IMR-90 (cell line): ENCODE data around the gene P4HA1. TPM values are rescaled to one million over a fixed set of nuclear protein-coding genes. Genes with fewer than 3 reads are reported as not detected.

Experiments
- ATAC-seq: fragments of 200-7000 bp; cut with Tn5 transposase; 2 replicates; pipeline ENCODE4 v1.9.1; 2020; ENCODE audit warnings: low read depth, mild to moderate bottlenecking, moderate library complexity
- BruUV-seq: library from RNA; stranded (reverse); fragments of 400-500 nt; replicated peaks from 2 replicates; lab custom pipeline; 2021; lab: Mats Ljungman, UMichigan
- CTCF ChIA-PET: fragments of 300-600 bp; formaldehyde crosslinking; extraction: SDS; loops from one replicate; lab custom pipeline; 2021; ENCODE audit warnings: antibody characterized with exemption; lab: Yijun Ruan, JAX
- POLR2A ChIA-PET: fragments of 300-600 bp; sonication (Branson Sonifier 250); formaldehyde crosslinking; loops from one replicate; lab custom pipeline; 2022; ENCODE audit warnings: antibody characterized with exemption; ENCODE audit not compliant: unreplicated experiment; lab: Charles Lee
- DNase-seq: peaks from one replicate; pipeline ENCODE4 v3.0.0; 2013
- H2AFZ ChIP-seq: replicated peaks from 2 replicates; pipeline ENCODE3; 2013; ENCODE audit warnings: low read length, mild to moderate bottlenecking; ENCODE audit not compliant: poor library complexity
- H2AK5ac ChIP-seq: 2 replicates; pipeline ENCODE4 v1.6.1; 2013; ENCODE audit warnings: low read depth, low read length, inconsistent platforms
- H2AK9ac ChIP-seq: replicated peaks from 2 replicates; pipeline ENCODE3; 2013; ENCODE audit warnings: mild to moderate bottlenecking, low read depth, low read length, moderate library complexity; ENCODE audit not compliant: poor library complexity
- H2BK120ac ChIP-seq: 2 replicates; pipeline ENCODE4 v1.6.1; 2013; ENCODE audit warnings: low read depth, low read length, inconsistent platforms
- H2BK15ac ChIP-seq: 3 replicates; pipeline ENCODE4 v1.6.1; 2013; ENCODE audit warnings: low read depth, low read length, inconsistent platforms
- H2BK20ac ChIP-seq: 2 replicates; pipeline ENCODE4 v1.6.1; 2013; ENCODE audit warnings: low read depth, mild to moderate bottlenecking, inconsistent platforms, low read length, moderate library complexity
- H2BK5ac ChIP-seq: 2 replicates; pipeline ENCODE4 v1.6.1; 2013; ENCODE audit warnings: mild to moderate bottlenecking, low read depth, low read length, inconsistent platforms; ENCODE audit not compliant: poor library complexity, severe bottlenecking
- H3K14ac ChIP-seq: replicated peaks from 2 replicates; pipeline ENCODE4 v1.6.1; 2013; ENCODE audit warnings: low read depth, low read length, inconsistent platforms
- H3K18ac ChIP-seq: 2 replicates; pipeline ENCODE4 v1.6.1; 2013; ENCODE audit warnings: low read depth, low read length, control low read depth
- H3K23ac ChIP-seq: 2 replicates; pipeline ENCODE4 v1.6.1; 2013; ENCODE audit warnings: low read depth, low read length, inconsistent platforms
- H3K27ac ChIP-seq: 2 replicates; pipeline ENCODE4 v1.5.1; 2013; ENCODE audit warnings: mild to moderate bottlenecking, control low read depth, low read length; ENCODE audit not compliant: insufficient read depth
- H3K27me3 ChIP-seq: 2 replicates; pipeline ENCODE4 v1.6.1; 2013; ENCODE audit warnings: low read length; ENCODE audit not compliant: control insufficient read depth, insufficient read depth
- H3K36me3 ChIP-seq: 2 replicates; pipeline ENCODE4 v1.6.1; 2013; ENCODE audit warnings: low read length, mixed read lengths; ENCODE audit not compliant: control insufficient read depth, insufficient read depth
- H3K4ac ChIP-seq: 2 replicates; pipeline ENCODE4 v1.6.1; 2013; ENCODE audit warnings: low read depth, low read length, inconsistent platforms
- H3K4me1 ChIP-seq: 2 replicates; pipeline ENCODE4 v1.6.1; 2013; ENCODE audit warnings: low read length, mixed read lengths; ENCODE audit not compliant: control insufficient read depth, insufficient read depth
- H3K4me2 ChIP-seq: 2 replicates; pipeline ENCODE4 v1.6.1; 2013; ENCODE audit warnings: low read depth, mild to moderate bottlenecking, control low read depth, low read length, moderate library complexity
- H3K4me3 ChIP-seq: 2 replicates; pipeline ENCODE4 v1.5.1; 2013; ENCODE audit warnings: low read depth, mild to moderate bottlenecking, control low read depth, low read length, moderate library complexity; ENCODE audit not compliant: insufficient read depth
- H3K56ac ChIP-seq: 2 replicates; pipeline ENCODE4 v1.6.1; 2013; ENCODE audit warnings: low read length, inconsistent platforms; ENCODE audit not compliant: insufficient read depth; ENCODE audit errors: extremely low read depth
- H3K79me1 ChIP-seq, 2 experiments: 2 replicates each; pipeline ENCODE4 v1.6.1; 2013; ENCODE audit warnings: low read length in 2 of 2, inconsistent platforms in 1 of 2, low read depth in 1 of 2
- H3K9ac ChIP-seq: 2 replicates; pipeline ENCODE4 v1.6.1; 2013; ENCODE audit warnings: low read depth, low read length, control low read depth
- H3K9me1 ChIP-seq: 2 replicates; pipeline ENCODE4 v1.6.1; 2013; ENCODE audit warnings: low read length, inconsistent platforms; ENCODE audit not compliant: insufficient read depth
- H3K9me3 ChIP-seq: 2 replicates; pipeline ENCODE4 v1.6.1; 2013; ENCODE audit warnings: low read length; ENCODE audit not compliant: control insufficient read depth, insufficient read depth
- H4K20me1 ChIP-seq: 2 replicates; pipeline ENCODE4 v1.6.1; 2013; ENCODE audit warnings: low read length, inconsistent platforms; ENCODE audit not compliant: insufficient read depth
- H4K5ac ChIP-seq: 2 replicates; pipeline ENCODE4 v1.6.1; 2013; ENCODE audit warnings: mild to moderate bottlenecking, low read depth, low read length, control low read depth
- H4K8ac ChIP-seq, 2 experiments: 2 replicates each; pipeline ENCODE4 v1.6.1; 2013; ENCODE audit warnings: low read depth in 2 of 2, low read length in 2 of 2, control low read depth in 1 of 2, inconsistent platforms in 1 of 2
- H4K91ac ChIP-seq: 2 replicates; pipeline ENCODE4 v1.6.1; 2013; ENCODE audit warnings: low read depth, low read length, inconsistent platforms; ENCODE audit not compliant: insufficient read depth
- FOS ChIP-seq: fragments of 150-350 bp; IDR thresholded peaks from 2 replicates; pipeline ENCODE4 v1.6.1; 2016; ENCODE audit warnings: low read depth, low read length
- WGBS, 2 experiments: methylation state at CpG; one replicate each; pipeline versions ENCODE4 v1.1.5 to v1.1.7; 2013; ENCODE audit warnings: missing lambda C conversion rate in 2 of 2; ENCODE audit not compliant: insufficient read length in 1 of 2; ENCODE audit errors: extremely low coverage in 2 of 2; 5-methylcytosine and 5-hydroxymethylcytosine counted together
- dilution Hi-C: fragments of 300-500 bp; cut with HindIII; formaldehyde crosslinking; loops from one replicate; pipeline ENCODE4 v1.14.3; 2018; ENCODE audit warnings: low sequenced_read_pairs; ENCODE audit not compliant: unreplicated experiment
- in situ Hi-C: fragments of 300-500 bp; cut with MboI; formaldehyde crosslinking; loops from 3 replicates; pipeline ENCODE4 v1.14.3; 2019; ENCODE audit warnings: low sequenced_read_pairs, inconsistent platforms, mixed read lengths
- intact Hi-C: fragments of 100-400 bp; cut with micrococcal nuclease; formaldehyde crosslinking; loops from 2 replicates; pipeline ENCODE4 v1.10.0; 2022
- polyA plus RNA-seq, 3 experiments: library from polyadenylated mRNA; depleted of rRNA; stranded (reverse); fragments of >200 nt; gene quantifications; 2 replicates each; pipeline ENCODE4 v1.2.3, GENCODE V29; 2012; ENCODE audit warnings: low replicate concordance in 1 of 3
- total RNA-seq: library from RNA; depleted of rRNA; stranded (reverse); fragments of >200 nt; gene quantifications from 2 replicates; pipeline ENCODE4 v1.2.3, GENCODE V29; 2012

P4HA1 gene
- total and polyA plus RNA-seq, 2 of the 4 experiments (the other 2 are of a cell fraction) = 178 to 241 TPM

- H4K5ac ChIP-seq = no peak overlapping the region
- BruUV-seq = no TSS peak
- peaks cover 19 to 45% of the 10 kb centered on the region in 2 experiments for H3K79me1 ChIP-seq
- no peak overlapping the region for H2BK15ac ChIP-seq
- ATAC-seq = no peak
- H3K4me1 ChIP-seq = peaks cover 12% of the 10 kb centered on the region
- H2AK5ac ChIP-seq = no peak overlapping the region
- H2AK9ac ChIP-seq = no peak overlapping the region
- H3K27ac ChIP-seq = no peak overlapping the region
- H3K27me3 ChIP-seq = no peaks in the 10 kb centered on the region
- ChIA-PET CTCF (no interaction called here), POLR2A (no interaction called here)
- H3K56ac ChIP-seq = no peak overlapping the region
- no peak overlapping the region for H3K14ac ChIP-seq
- no peak overlapping the region for H3K23ac ChIP-seq
- H2AFZ ChIP-seq = no peak overlapping the region
- H3K9ac ChIP-seq = no peak overlapping the region
- no peak overlapping the region for H2BK20ac ChIP-seq
- no peak overlapping the region for H2BK120ac ChIP-seq
- H4K91ac ChIP-seq = no peak overlapping the region
- H3K4me2 ChIP-seq = no peak overlapping the region
- H4K20me1 ChIP-seq = peaks cover 31% of the 10 kb centered on the region
- peaks cover 33% of the 10 kb centered on the region for H3K36me3 ChIP-seq
- peaks cover 18% of the 10 kb centered on the region for H3K9me1 ChIP-seq
- H3K18ac ChIP-seq = no peak overlapping the region
- H3K4me3 ChIP-seq = no peak overlapping the region
- no peak overlapping the region for H4K8ac ChIP-seq
- no peak overlapping the region for H2BK5ac ChIP-seq
- no peak overlapping the region for H3K4ac ChIP-seq
- intact Hi-C loops = no loop called here
- WGBS, 2 experiments = no CpG with 5 or more reads among the region's 1 CpG
- dilution Hi-C loops = no loop called here
- no peak for TF ChIP-seq FOS
- in situ Hi-C loops = no loop called here
- DNase-seq = no peak
- no peaks in the 10 kb centered on the region for H3K9me3 ChIP-seq
These were observed 75.6 kb downstream of the P4HA1 start for GRCh38 chr10:73021050-73021449.
